CD8-positive, alpha-beta memory T cell (primary cell): Measurements from ENCODE around the gene RPP40. TPM values are rescaled to one million over a fixed set of nuclear protein-coding genes. Genes with fewer than 3 reads are reported as not detected.

Experiments used
- CTCF ChIA-PET: fragments of 350-600 bp; sonication (Branson Sonifier 250); formaldehyde crosslinking; loops from one replicate; lab custom pipeline; 2021; ENCODE audit warnings: antibody characterized with exemption; lab: Charles Lee
- POLR2A ChIA-PET: fragments of 350-600 bp; sonication (Branson Sonifier 250); formaldehyde crosslinking; loops from one replicate; lab custom pipeline; 2021; ENCODE audit warnings: antibody characterized with exemption; lab: Charles Lee
- DNase-seq, 5 donors: peaks; one replicate each; pipeline versions ENCODE4 v3.0.0 to v3.0.0-alpha.2; 2020 to 2022; ENCODE audit warnings: mixed read lengths in 1 of 5
- H3K27ac ChIP-seq: one replicate; pipeline ENCODE4 v1.7.0; 2013; ENCODE audit warnings: low read depth, mild to moderate bottlenecking, low read length, moderate library complexity
- H3K27me3 ChIP-seq: 2 replicates; pipeline ENCODE4 v1.7.0; 2013; ENCODE audit warnings: low read length, mild to moderate bottlenecking; ENCODE audit not compliant: insufficient read depth, poor library complexity, severe bottlenecking
- H3K36me3 ChIP-seq: 2 replicates; pipeline ENCODE4 v1.7.0; 2013; ENCODE audit warnings: mild to moderate bottlenecking, low read length, moderate library complexity; ENCODE audit not compliant: insufficient read depth
- H3K4me1 ChIP-seq: 2 replicates; pipeline ENCODE4 v1.7.0; 2013; ENCODE audit warnings: mild to moderate bottlenecking, low read length, moderate library complexity; ENCODE audit not compliant: insufficient read depth
- H3K4me3 ChIP-seq: 2 replicates; pipeline ENCODE4 v1.7.0; 2013; ENCODE audit warnings: mild to moderate bottlenecking, low read length
- H3K9me3 ChIP-seq: 2 replicates; pipeline ENCODE4 v1.7.0; 2013; ENCODE audit warnings: mild to moderate bottlenecking, low read length
- H3K27ac Mint-ChIP-seq, 8 donors: one replicate each; pipeline ENCODE4 v1.8.0; 2020 to 2021; ENCODE audit warnings: mixed read lengths in 8 of 8, mild to moderate bottlenecking in 6 of 8, inconsistent platforms in 3 of 8, moderate library complexity in 3 of 8
- H3K27me3 Mint-ChIP-seq, 2 donors: one replicate each; pipeline ENCODE4 v1.8.0; 2020 to 2021; ENCODE audit warnings: mixed read lengths in 2 of 2, mild to moderate bottlenecking in 1 of 2, moderate library complexity in 1 of 2
- H3K36me3 Mint-ChIP-seq, 3 donors: one replicate each; pipeline ENCODE4 v1.8.0; 2020 to 2021; ENCODE audit warnings: mixed read lengths in 3 of 3, inconsistent platforms in 1 of 3, mild to moderate bottlenecking in 1 of 3
- H3K4me1 Mint-ChIP-seq, 3 donors: one replicate each; pipeline ENCODE4 v1.8.0; 2020 to 2021; ENCODE audit warnings: mixed read lengths in 3 of 3, inconsistent platforms in 1 of 3, mild to moderate bottlenecking in 1 of 3
- H3K4me3 Mint-ChIP-seq, 7 donors: one replicate each; pipeline ENCODE4 v1.8.0; 2020 to 2021; ENCODE audit warnings: mixed read lengths in 7 of 7, mild to moderate bottlenecking in 6 of 7, moderate library complexity in 4 of 7, inconsistent platforms in 2 of 7
- H3K9me3 Mint-ChIP-seq, 5 donors: one replicate each; pipeline ENCODE4 v1.8.0; 2020 to 2022; ENCODE audit warnings: mixed read lengths in 5 of 5, mild to moderate bottlenecking in 3 of 5, moderate library complexity in 2 of 5, inconsistent platforms in 1 of 5
- polyA plus RNA-seq: library from polyadenylated mRNA; unstranded; fragments of 300-500 nt; fragmentation: Illumina TruSeq; gene quantifications from one replicate; pipeline ENCODE4 v1.2.3, GENCODE V29; 2021
- total RNA-seq, 2 experiments: library from RNA; stranded (reverse); gene quantifications; one replicate each; pipeline ENCODE4 v1.2.3, GENCODE V29; 2021

The RPP40 gene
- total and polyA plus RNA-seq, 3 experiments from 2014 or later: 11.0 to 23.2 (median 20.6) TPM

- POLR2A ChIA-PET: no interaction called here
- H3K4me3 Mint-ChIP-seq: no peak overlapping the region
- H3K27ac Mint-ChIP-seq: no peak overlapping the region
Observed at GRCh38 chr6:4973982-4974745, 29.7 kb downstream of the RPP40 start.

DNA sequence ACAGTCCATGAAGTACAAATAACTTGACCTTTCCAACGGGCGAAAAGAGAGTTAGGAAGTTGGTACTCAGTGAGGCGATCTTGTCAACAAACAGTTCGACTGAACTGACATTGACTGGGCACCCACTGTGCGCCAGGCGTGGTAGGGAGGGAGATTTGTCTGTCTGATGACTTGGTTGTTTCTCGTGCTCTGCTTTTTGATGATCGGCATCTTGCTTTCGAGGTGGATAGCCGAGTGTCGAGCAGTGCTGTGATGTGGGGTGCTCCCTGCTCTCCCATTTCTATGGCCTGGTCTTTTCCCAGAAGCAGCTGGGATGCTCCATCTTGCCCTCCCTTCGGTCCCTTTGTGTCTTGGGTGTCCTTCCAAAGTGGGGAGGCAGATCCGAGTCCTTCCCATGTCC lies 30.4 kb downstream of the RPP40 start:
- Mint-ChIP-seq H3K36me3 (peaks cover 0 to under 1% (median 0%) of the 10 kb centered on the region in 3 donors), H3K9me3 (peaks cover 4 to 18% (median 11%) of the 10 kb centered on the region in 5 donors), H3K27ac (no peak overlapping the region), H3K4me1 (no peaks in the 10 kb centered on the region), H3K27me3 (peaks cover 3 to 21% of the 10 kb centered on the region in 2 donors), H3K4me3 (no peak overlapping the region)
- ChIA-PET POLR2A (no interaction called here), CTCF (no interaction called here)
- no peaks in the 10 kb centered on the region for H3K9me3 ChIP-seq
- no peaks in the 10 kb centered on the region for H3K36me3 ChIP-seq
- no peaks in the 10 kb centered on the region for H3K27me3 ChIP-seq
- DNase-seq: no peak
- no peak overlapping the region for H3K4me3 ChIP-seq
- H3K4me1 ChIP-seq: no peaks in the 10 kb centered on the region
- H3K27ac ChIP-seq: no peak overlapping the region

More at GRCh38 chr6:4973982-4974745, 29.7 kb downstream of the RPP40 start:
- CTCF ChIA-PET: no interaction called here
- Histone ChIP-seq H3K27me3 (no peaks in the 10 kb centered on the region), H3K4me1 (no peaks in the 10 kb centered on the region), H3K27ac (no peak overlapping the region), H3K9me3 (no peaks in the 10 kb centered on the region), H3K36me3 (no peaks in the 10 kb centered on the region), H3K4me3 (no peak overlapping the region)
- DNase-seq: no peak
- Mint-ChIP-seq H3K36me3 (peaks cover 0 to 8% (median 0%) of the 10 kb centered on the region in 3 donors), H3K27me3 (peaks cover 3 to 21% of the 10 kb centered on the region in 2 donors), H3K4me1 (no peaks in the 10 kb centered on the region), H3K9me3 (peaks cover 4 to 25% (median 18%) of the 10 kb centered on the region in 5 donors)

GRCh38 chr6:4972438-4972837 lies 31.4 kb downstream of the RPP40 start:
- ChIA-PET POLR2A (no interaction called here), CTCF (no interaction called here)
- Histone ChIP-seq H3K9me3 (no peaks in the 10 kb centered on the region), H3K27me3 (no peaks in the 10 kb centered on the region), H3K27ac (no peak overlapping the region), H3K4me1 (no peaks in the 10 kb centered on the region), H3K36me3 (no peaks in the 10 kb centered on the region), H3K4me3 (no peak overlapping the region)
- Mint-ChIP-seq H3K27ac (no peak overlapping the region), H3K4me1 (no peaks in the 10 kb centered on the region), H3K27me3 (peaks cover 3 to 21% of the 10 kb centered on the region in 2 donors), H3K36me3 (no peaks in the 10 kb centered on the region), H3K9me3 (peaks cover 4 to 14% (median 5%) of the 10 kb centered on the region in 5 donors), H3K4me3 (no peak overlapping the region)
- no peak for DNase-seq

DNA sequence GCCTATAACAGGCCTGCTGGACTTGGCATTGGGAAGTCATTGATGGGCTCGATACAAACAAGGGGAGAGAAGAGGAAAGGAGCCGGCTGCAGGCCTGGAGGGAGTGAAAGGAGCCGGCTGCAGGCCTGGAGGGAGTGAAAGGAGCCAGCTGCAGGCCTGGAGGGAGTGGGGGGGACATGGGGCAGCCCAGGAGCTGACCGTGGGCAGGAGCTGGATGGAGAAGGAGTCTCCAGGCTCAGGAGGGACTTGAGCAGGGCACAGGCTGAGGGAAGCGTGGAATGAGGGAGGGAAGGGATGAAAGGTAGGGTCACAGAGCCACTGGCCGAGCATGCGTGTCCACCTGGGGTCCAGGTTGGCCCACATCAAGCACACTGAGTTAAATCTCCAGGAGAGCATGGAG lies 32.0 kb downstream of the RPP40 start:
- Histone ChIP-seq H3K4me3 (no peak overlapping the region), H3K27ac (no peak overlapping the region), H3K4me1 (no peaks in the 10 kb centered on the region), H3K36me3 (no peaks in the 10 kb centered on the region), H3K9me3 (no peaks in the 10 kb centered on the region), H3K27me3 (no peaks in the 10 kb centered on the region)
- no peak overlapping the region for H3K4me3 Mint-ChIP-seq
- DNase-seq: no peak
- H3K4me1 Mint-ChIP-seq: no peaks in the 10 kb centered on the region
- H3K27me3 Mint-ChIP-seq: peaks cover 3 to 18% of the 10 kb centered on the region in 2 donors
- CTCF ChIA-PET: no interaction called here
- H3K27ac Mint-ChIP-seq: no peak overlapping the region
- POLR2A ChIA-PET: no interaction called here
- peaks cover 2 to 9% (median 4%) of the 10 kb centered on the region in 5 donors for H3K9me3 Mint-ChIP-seq
- no peaks in the 10 kb centered on the region for H3K36me3 Mint-ChIP-seq

GRCh38 chr6:4970739-4971395 lies 33.0 kb downstream of the RPP40 start:
- Mint-ChIP-seq H3K9me3 (peaks cover 0 to 3% (median 0%) of the 10 kb centered on the region in 5 donors), H3K4me1 (no peaks in the 10 kb centered on the region), H3K27me3 (peaks cover 3 to 14% of the 10 kb centered on the region in 2 donors)

GRCh38 chr6:4969609-4970285 lies 34.1 kb downstream of the RPP40 start:
- Histone ChIP-seq H3K27me3 (no peaks in the 10 kb centered on the region), H3K4me1 (no peaks in the 10 kb centered on the region), H3K27ac (no peak overlapping the region), H3K36me3 (no peaks in the 10 kb centered on the region), H3K9me3 (no peaks in the 10 kb centered on the region), H3K4me3 (no peak overlapping the region)
- Mint-ChIP-seq H3K9me3 (no peaks in the 10 kb centered on the region), H3K4me1 (no peaks in the 10 kb centered on the region), H3K27ac (no peak overlapping the region), H3K4me3 (no peak overlapping the region), H3K36me3 (peaks cover 0 to 2% (median 0%) of the 10 kb centered on the region in 3 donors), H3K27me3 (peaks cover 3 to 15% of the 10 kb centered on the region in 2 donors)
- no peak for DNase-seq
- POLR2A ChIA-PET: no interaction called here
- CTCF ChIA-PET: no interaction called here

More at GRCh38 chr6:4970739-4971395, 33.0 kb downstream of the RPP40 start:
- Histone ChIP-seq H3K4me1 (no peaks in the 10 kb centered on the region), H3K27ac (no peak overlapping the region), H3K27me3 (no peaks in the 10 kb centered on the region), H3K9me3 (no peaks in the 10 kb centered on the region), H3K4me3 (no peak overlapping the region), H3K36me3 (no peaks in the 10 kb centered on the region)
- peak overlapping the region in 1 of 8 donors; percentile 61 for H3K27ac Mint-ChIP-seq
- H3K36me3 Mint-ChIP-seq: no peaks in the 10 kb centered on the region
- CTCF ChIA-PET: no interaction called here
- POLR2A ChIA-PET: no interaction called here
- H3K4me3 Mint-ChIP-seq: no peak overlapping the region
- no peak for DNase-seq

DNA sequence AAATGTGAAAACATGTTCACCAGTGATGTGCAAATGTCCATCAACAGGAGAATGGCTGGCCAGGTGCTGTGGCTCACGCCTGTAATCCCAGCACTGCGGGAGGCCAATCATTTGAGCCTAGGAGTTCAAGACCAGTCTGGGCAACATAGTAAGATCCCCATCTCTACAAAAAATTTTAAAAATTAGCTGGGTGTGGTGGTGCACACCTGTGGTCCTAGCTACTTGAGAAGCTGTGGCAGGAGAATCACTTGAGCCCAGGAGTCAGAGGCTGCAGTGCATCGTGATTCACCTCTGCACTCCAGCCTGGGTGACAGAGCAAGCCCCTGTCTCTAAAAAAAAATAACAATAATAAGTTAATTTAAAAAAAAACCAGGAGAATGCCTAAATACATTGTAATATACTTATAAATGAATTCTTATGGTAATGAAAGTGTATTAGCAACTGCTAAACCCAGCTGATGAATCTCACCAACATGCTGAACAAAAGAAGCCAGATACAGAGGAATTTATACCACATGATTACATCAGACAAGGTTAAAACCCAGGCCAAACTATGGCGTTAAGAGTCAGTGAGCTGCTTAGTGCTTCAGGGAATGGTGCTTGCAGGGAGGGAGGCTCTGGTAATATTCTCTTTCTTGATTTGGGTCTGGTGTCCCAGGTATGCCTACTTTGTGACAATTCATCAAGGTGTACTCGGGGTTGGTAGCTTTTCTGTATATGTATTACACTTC lies 36.4 kb downstream of the RPP40 start:
- peaks cover 0 to 2% (median 0%) of the 10 kb centered on the region in 3 donors for H3K36me3 Mint-ChIP-seq
- no peaks in the 10 kb centered on the region for H3K36me3 ChIP-seq
- no peaks in the 10 kb centered on the region for H3K27me3 ChIP-seq
- no peaks in the 10 kb centered on the region for H3K4me1 ChIP-seq
- no peak overlapping the region for H3K27ac ChIP-seq
- no peak for DNase-seq
- no peaks in the 10 kb centered on the region for H3K9me3 Mint-ChIP-seq
- H3K4me3 ChIP-seq: no peak overlapping the region
- POLR2A ChIA-PET: no interaction called here
- CTCF ChIA-PET: no interaction called here
- no peak overlapping the region for H3K4me3 Mint-ChIP-seq
- no peaks in the 10 kb centered on the region for H3K9me3 ChIP-seq
- H3K27ac Mint-ChIP-seq: no peak overlapping the region
- no peaks in the 10 kb centered on the region for H3K4me1 Mint-ChIP-seq
- H3K27me3 Mint-ChIP-seq: peaks cover 2 to 15% of the 10 kb centered on the region in 2 donors
